Measurements from ENCODE around the gene SRSF4. TPM values are rescaled to one million over a fixed set of nuclear protein-coding genes. Genes with fewer than 3 reads are reported as not detected.

SRSF4 gene
- 67.3 and 72.2 TPM in 2 replicates for total RNA-seq (2014; rRNA removed; shearing (Covaris generic))

DNA sequence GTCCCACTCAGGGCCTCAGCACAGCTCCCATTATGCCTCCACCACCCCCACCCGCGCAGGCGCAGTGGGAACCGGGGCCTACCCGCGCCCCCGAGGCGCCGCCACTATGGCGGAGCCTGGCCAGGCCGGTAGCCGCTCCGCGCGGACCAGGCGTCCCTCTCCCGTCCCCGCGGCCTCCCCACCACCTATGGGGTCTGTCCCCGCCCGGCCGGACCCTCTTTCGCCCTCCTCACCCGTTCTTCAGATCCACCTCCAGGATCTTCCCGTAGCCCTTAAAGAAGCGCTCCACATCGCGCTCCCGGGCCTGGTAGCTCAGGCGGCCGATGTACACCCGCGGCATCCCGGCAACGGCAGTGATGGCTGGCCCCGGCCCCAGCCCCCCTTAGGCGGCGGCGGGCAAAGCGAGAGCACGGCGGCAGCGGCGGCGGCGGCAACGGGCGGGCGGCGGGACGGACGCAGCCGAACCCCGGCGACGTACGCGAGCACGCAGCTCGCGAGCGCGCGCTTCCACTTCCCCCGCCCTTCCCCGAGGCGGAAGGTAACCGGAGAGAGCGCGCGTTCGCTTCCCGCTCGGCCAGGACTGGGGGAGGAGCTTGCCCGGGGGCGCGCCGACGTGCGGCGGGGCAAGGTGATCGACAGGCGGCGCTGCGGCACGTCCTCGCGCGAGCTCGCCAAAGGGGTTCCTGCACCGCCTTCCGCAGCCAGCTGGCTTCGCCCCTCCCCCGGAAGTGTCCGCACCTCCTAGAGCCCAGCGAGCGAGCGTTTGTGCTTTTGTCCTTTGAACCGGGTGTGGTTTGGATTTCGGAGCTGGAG lies at the start of gene SRSF4:
Gene SRSF4, minus strand, starts transcription at position 488 of the 813 bp plus-strand sequence. Its CDS starts 148 bp downstream, at position 340.

DNA sequence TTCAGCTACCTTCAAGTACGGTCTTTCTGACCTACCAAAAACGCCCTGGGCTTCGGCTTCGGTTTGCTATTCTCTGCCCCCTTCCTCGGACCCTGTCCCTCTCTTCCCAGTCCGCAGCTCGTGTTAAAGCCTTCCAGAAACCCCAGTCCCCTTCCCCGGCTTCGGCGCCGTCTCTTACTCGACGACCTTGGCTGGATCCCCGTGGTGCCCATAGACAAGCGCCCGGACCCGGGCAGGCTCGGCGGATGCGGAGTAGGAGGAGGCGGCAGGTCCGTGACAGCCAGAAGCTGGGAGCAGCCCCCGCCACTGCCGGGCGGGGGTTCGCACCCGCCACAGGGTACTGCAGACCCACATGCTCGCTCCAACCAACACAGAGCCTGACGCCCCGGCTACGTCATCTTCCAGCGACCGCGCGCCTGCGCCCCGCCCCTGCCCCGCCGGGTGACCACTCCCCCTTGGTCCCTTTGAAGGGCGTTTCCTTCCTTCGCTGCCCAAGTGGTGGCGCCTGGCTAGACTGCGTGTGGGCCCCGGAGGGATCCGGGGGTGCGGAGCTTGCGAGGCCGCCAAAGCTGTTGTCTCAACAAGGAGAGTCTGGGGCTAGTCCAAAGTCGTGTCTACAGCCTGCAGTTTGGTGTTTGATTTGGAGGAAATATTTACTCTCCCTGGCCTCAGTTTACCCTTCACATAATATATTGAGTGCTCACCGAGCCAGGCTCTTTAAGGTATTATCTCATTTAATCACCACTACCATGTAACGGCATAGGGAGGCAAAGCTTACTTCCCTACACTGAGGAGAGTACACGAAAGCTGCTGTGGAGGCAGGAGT lies 49.1 kb upstream of the SRSF4 start, which contains the start of gene MECR:
Gene MECR, minus strand, starts transcription at position 382 of the 826 bp plus-strand sequence. Its CDS starts 28 bp downstream, at position 354.

DNA sequence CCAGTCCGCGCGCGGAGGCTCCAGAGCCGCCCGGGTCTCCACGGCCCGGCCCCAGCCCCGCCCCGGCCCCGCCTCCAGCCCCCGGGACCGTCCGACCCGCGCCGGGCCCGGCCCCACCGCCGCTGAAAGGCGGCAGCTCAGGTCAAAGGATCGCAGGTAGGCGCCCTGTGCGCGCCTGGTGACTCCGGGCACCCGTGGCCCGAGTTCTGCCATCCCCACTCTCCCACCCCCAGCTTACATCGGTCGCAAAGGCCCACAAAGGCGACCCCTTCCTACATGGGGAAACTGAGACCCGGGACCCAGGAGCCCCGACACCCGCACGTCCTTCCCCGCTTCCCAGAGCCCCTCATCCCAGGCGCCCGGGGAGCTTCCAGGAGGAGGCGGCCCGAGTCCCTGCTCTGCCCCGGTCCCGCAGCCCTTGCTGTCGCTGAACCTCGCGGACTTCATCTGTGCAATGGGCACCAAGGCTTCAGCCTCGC lies 57.8 kb downstream of the SRSF4 start, which contains the start of gene TMEM200B:
Gene TMEM200B, minus strand, starts transcription at position 17 of the 479 bp plus-strand sequence. CDS start 2,075 bp downstream, outside the sequence.

Small RNA genes within 50 kb of the gene (small RNA-seq; reads per million reads assigned to genes)
- not detected for gene RF02271

Other genes with a start within 250 kb of the SRSF4 start
- gene TMEM200B, start 58.0 kb downstream of the SRSF4 start, total RNA-seq (2014; rRNA removed; shearing (Covaris generic)): 7.6 and 10.8 TPM in 2 replicates
- gene MECR, start 49.0 kb upstream of the SRSF4 start, total RNA-seq (2014; rRNA removed; shearing (Covaris generic)): 24.2 and 41.2 TPM in 2 replicates
- 4.9 and 5.9 TPM in 2 replicates for gene PTPRU, start 54.6 kb upstream of the SRSF4 start, total RNA-seq (2014; rRNA removed; shearing (Covaris generic))

Measured in A375 (cell line).